Stomach (tissue), 4 donors: ENCODE results near the gene CRABP2.

Experiments
- CTCF ChIP-seq, 7 experiments: fragments of 450-650 bp in 4 of 7; fragments of 200-600 bp in 3 of 7; sonication (generic) in 3 of 7; IDR thresholded peaks; one replicate each; pipeline ENCODE4 v1.5.1; 2016 to 2019; ENCODE audit warnings: antibody characterized with exemption in 7 of 7, control low read depth in 2 of 7, mild to moderate bottlenecking in 1 of 7
- EP300 ChIP-seq: sonication (generic); formaldehyde crosslinking; IDR thresholded peaks from one replicate; pipeline ENCODE4 v1.6.1; 2017; ENCODE audit warnings: antibody characterized with exemption
- POLR2A ChIP-seq, 4 donors: fragments of 450-650 bp; IDR thresholded peaks; one replicate each; pipeline ENCODE4 v1.6.1; 2016; ENCODE audit warnings: antibody characterized with exemption in 4 of 4, control low read depth in 2 of 4, mild to moderate bottlenecking in 1 of 4, moderate library complexity in 1 of 4
- POLR2AphosphoS5 ChIP-seq, 3 donors: sonication (generic); formaldehyde crosslinking; IDR thresholded peaks; one replicate each; pipeline ENCODE4 v1.6.1; 2016; ENCODE audit warnings: antibody characterized with exemption in 3 of 3

DNA sequence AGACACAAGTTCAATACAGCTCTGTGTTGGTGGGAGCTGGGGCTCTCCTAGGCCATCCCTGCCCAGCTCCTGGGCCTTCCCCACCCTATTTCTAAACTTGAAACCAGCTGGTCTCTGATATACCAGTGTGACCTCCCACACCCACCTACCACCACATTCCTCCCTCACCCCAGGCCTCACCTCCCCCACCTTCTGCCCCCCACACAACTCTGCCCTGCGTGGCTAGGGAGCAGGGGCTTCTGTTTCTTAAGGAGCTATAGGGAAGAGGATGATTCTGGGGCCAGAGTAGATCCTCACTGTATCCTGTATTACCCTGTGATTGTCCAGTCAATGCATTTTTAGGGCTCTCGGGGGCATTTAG lies 44.7 kb downstream of the CRABP2 start:
- TF ChIP-seq CTCF (IDR thresholded peaks at IDR 0.05) (no peak), POLR2AphosphoS5 (IDR thresholded peaks at IDR 0.05) (no peak), POLR2A (IDR thresholded peaks at IDR 0.05) (no peak), EP300 (no peak)
